ENCODE measurements around the gene DIAPH3. TPM values are rescaled to one million over a fixed set of nuclear protein-coding genes. Genes with fewer than 3 reads are reported as not detected.

Gene DIAPH3
- polyA plus RNA-seq, 3 donors = 0.04 to 0.09 TPM; not detected in 1

GRCh38 chr13:60120617-60121336 is 43.0 kb downstream of the DIAPH3 start:
- no peak overlapping the region for H3K4me2 ChIP-seq (replicated peaks; ENCODE audit: extremely low read depth, low read length, poor library complexity, severe bottlenecking)
- intact Hi-C loops (cut with micrococcal nuclease) = no loop called here
- Mint-ChIP-seq H3K36me3 (peaks cover 6 to 14% of the 10 kb centered on the region in 2 donors), H3K27ac (no peak overlapping the region), H3K4me3 (no peak overlapping the region), H3K4me1 (no peaks in the 10 kb centered on the region), H3K27me3 (ENCODE audit: low read depth in 3 of 3) (peaks cover 0 to 1% (median 0%) of the 10 kb centered on the region in 3 donors), H3K9me3 (peaks cover 0 to 20% (median 8%) of the 10 kb centered on the region in 7 donors)
- DNase-seq = no peak
- H3K27ac ChIP-seq (ENCODE audit: low read depth in 1 of 2, low read length in 2 of 2) = no peak overlapping the region
- TF ChIP-seq CTCF (IDR thresholded peaks at IDR 0.05) = no peak
- H3K79me2 ChIP-seq (ENCODE audit: insufficient read depth, low read length) = no peaks in the 10 kb centered on the region
- no peaks in the 10 kb centered on the region for H4K20me1 ChIP-seq (ENCODE audit: insufficient read depth, low read length)
- H3K27me3 ChIP-seq (ENCODE audit: control insufficient read depth in 2 of 2, insufficient read depth in 2 of 2, low read length in 2 of 2) = no peaks in the 10 kb centered on the region
- H3K9me3 ChIP-seq (replicated peaks in 1 of 2; ENCODE audit: control insufficient read depth in 1 of 2, insufficient read depth in 1 of 2, low read length in 2 of 2) = peaks cover 0 to 2% of the 10 kb centered on the region in 2 donors
- H2AFZ ChIP-seq (ENCODE audit: insufficient read depth, low read depth, low read length, poor library complexity, severe bottlenecking) = no peak overlapping the region
- H3K4me1 ChIP-seq (ENCODE audit: control insufficient read depth in 1 of 2, insufficient read depth in 2 of 2, low read length in 2 of 2) = no peaks in the 10 kb centered on the region
- no peak overlapping the region for H3K9ac ChIP-seq (ENCODE audit: insufficient read depth, low read length, poor library complexity, severe bottlenecking)
- WGBS (ENCODE audit: insufficient coverage) = 100% methylated on average over 3 of the region's 6 CpGs
- no peak overlapping the region for H3K4me3 ChIP-seq (replicated peaks in 1 of 3; ENCODE audit: low read depth in 2 of 3, low read length in 3 of 3)
- H3K36me3 ChIP-seq (replicated peaks in 1 of 2; ENCODE audit: control insufficient read depth in 1 of 2, insufficient read depth in 2 of 2, low read length in 2 of 2) = no peaks in the 10 kb centered on the region

- intact Hi-C loops (cut with micrococcal nuclease) = no loop called here
- H3K4me1 Mint-ChIP-seq = no peaks in the 10 kb centered on the region
- Histone ChIP-seq H3K27ac (ENCODE audit: low read depth in 1 of 2, low read length in 2 of 2) (no peak overlapping the region), H3K36me3 (replicated peaks in 1 of 2; ENCODE audit: control insufficient read depth in 1 of 2, insufficient read depth in 2 of 2, low read length in 2 of 2) (peaks cover 0 to 2% of the 10 kb centered on the region in 2 donors), H3K4me1 (ENCODE audit: control insufficient read depth in 1 of 2, insufficient read depth in 2 of 2, low read length in 2 of 2) (no peaks in the 10 kb centered on the region), H3K9me3 (replicated peaks in 1 of 2; ENCODE audit: control insufficient read depth in 1 of 2, insufficient read depth in 1 of 2, low read length in 2 of 2) (peaks cover 2 to 9% of the 10 kb centered on the region in 2 donors), H3K27me3 (ENCODE audit: control insufficient read depth in 2 of 2, insufficient read depth in 2 of 2, low read length in 2 of 2) (no peaks in the 10 kb centered on the region), H4K20me1 (ENCODE audit: insufficient read depth, low read length) (no peaks in the 10 kb centered on the region), H2AFZ (ENCODE audit: insufficient read depth, low read depth, low read length, poor library complexity, severe bottlenecking) (no peak overlapping the region), H3K79me2 (ENCODE audit: insufficient read depth, low read length) (no peaks in the 10 kb centered on the region), H3K9ac (ENCODE audit: insufficient read depth, low read length, poor library complexity, severe bottlenecking) (no peak overlapping the region), H3K4me2 (replicated peaks; ENCODE audit: extremely low read depth, low read length, poor library complexity, severe bottlenecking) (no peak overlapping the region), H3K4me3 (replicated peaks in 1 of 3; ENCODE audit: low read depth in 2 of 3, low read length in 3 of 3) (no peak overlapping the region)
- DNase-seq = no peak
- WGBS (ENCODE audit: insufficient coverage) = no CpG with 5 or more reads among the region's 5 CpGs
- H3K27me3 Mint-ChIP-seq (ENCODE audit: low read depth in 3 of 3) = no peaks in the 10 kb centered on the region
- no peak overlapping the region for H3K27ac Mint-ChIP-seq
- H3K36me3 Mint-ChIP-seq = peaks cover 6 to 19% of the 10 kb centered on the region in 2 donors
- no peak for TF ChIP-seq CTCF (IDR thresholded peaks at IDR 0.05)
- peaks cover 2 to 24% (median 16%) of the 10 kb centered on the region in 7 donors for H3K9me3 Mint-ChIP-seq
- H3K4me3 Mint-ChIP-seq = no peak overlapping the region
Observed at GRCh38 chr13:60118696-60119400, 44.9 kb downstream of the DIAPH3 start.

Data from CD14-positive monocyte (primary cell).